GM12875 (cell line): ENCODE data around the gene TMC5.

Experiments used
- H3K4me3 ChIP-seq: one replicate; pipeline ENCODE4 v1.5.1; 2011; ENCODE audit warnings: low read depth, low read length, control low read depth
- CTCF ChIP-seq: IDR thresholded peaks from 2 replicates; pipeline ENCODE4 v1.5.1; 2011; ENCODE audit warnings: low read depth, mild to moderate bottlenecking, control low read depth, inconsistent platforms, low read length, moderate library complexity, borderline replicate concordance; ENCODE audit not compliant: insufficient read depth

The TMC5 gene

GRCh38 chr16:19438739-19439138 is 21.1 kb downstream of the TMC5 start:
- no peak for TF ChIP-seq CTCF
- H3K4me3 ChIP-seq: no peak overlapping the region

GRCh38 chr16:19439483-19439882 is 21.8 kb downstream of the TMC5 start:
- no peak for TF ChIP-seq CTCF

GRCh38 chr16:19443659-19444058 is 26.0 kb downstream of the TMC5 start:
- TF ChIP-seq CTCF: no peak
- no peak overlapping the region for H3K4me3 ChIP-seq

More at GRCh38 chr16:19439483-19439882, 21.8 kb downstream of the TMC5 start:
- H3K4me3 ChIP-seq: no peak overlapping the region

GRCh38 chr16:19446300-19446846 is 28.7 kb downstream of the TMC5 start:
- no peak overlapping the region for H3K4me3 ChIP-seq
- no peak for TF ChIP-seq CTCF

GRCh38 chr16:19446886-19447285 is 29.2 kb downstream of the TMC5 start:
- TF ChIP-seq CTCF: no peak
- H3K4me3 ChIP-seq: no peak overlapping the region

- no peak for TF ChIP-seq CTCF
- H3K4me3 ChIP-seq: no peak overlapping the region
Observed at GRCh38 chr16:19450186-19450585, 32.5 kb downstream of the TMC5 start.

- no peak overlapping the region for H3K4me3 ChIP-seq
- no peak for TF ChIP-seq CTCF
Observed at GRCh38 chr16:19458722-19459379, 41.2 kb downstream of the TMC5 start.
